ENCODE data around the gene OXA1L.
"Not testable (repeated sequence)": the region's sequence is repeated elsewhere in the genome, so short reads cannot be mapped to it uniquely, and the experiment has no call there.

The OXA1L gene

DNA sequence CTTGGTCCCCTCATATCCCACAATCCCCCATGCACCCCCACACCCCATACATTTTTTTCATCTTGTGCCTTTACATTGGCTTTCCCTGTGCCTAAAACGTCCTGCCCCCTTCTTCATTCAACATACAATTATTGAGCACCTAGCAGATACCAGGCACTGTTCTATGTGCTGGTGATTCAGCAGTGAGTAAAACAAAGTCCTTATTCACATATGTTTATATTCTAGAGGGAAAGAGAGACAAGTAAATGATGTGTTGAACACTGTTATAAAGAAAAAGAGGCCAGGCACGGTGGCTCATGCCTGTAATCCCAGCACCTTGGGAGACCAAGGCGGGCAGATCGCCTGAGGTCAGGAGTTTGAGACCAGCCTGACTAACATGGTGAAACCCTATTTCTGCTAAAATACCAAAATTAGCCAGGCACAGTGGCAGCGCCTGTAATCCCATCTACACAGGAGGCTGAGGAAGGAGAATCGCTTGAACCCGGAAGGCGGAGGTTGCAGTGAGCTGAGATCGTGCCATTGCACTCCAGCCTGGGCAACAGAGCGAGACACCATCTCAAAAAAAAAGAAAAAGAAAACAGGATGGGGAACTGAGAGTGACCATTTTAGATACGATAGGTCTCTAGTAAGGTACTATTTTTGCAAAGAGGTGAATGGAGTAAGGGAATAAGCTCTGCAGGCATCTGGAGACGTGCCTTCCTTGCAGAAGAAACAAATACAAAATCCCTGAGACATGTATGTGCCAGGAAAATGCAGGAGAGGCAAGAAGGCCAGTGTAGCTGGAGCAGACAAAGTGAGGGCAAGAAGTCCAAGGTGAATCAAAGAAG, 36.6 kb downstream of the OXA1L start:
- no peak for DNase-seq

DNA sequence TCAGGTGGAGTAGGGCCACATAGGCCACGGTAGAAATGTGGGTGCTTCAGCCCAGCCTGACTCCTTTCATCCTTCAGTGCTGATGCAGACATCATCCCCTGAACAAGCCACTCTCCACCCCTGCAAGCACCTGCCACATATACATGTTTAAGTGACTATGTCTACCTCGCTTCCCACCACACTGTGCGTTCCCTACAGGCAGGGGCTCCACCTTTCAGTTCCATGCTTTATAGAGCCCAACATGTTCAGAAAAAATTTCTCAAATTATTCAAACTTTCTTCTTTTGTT, 37.1 kb downstream of the OXA1L start:
- no peak for DNase-seq

DNA sequence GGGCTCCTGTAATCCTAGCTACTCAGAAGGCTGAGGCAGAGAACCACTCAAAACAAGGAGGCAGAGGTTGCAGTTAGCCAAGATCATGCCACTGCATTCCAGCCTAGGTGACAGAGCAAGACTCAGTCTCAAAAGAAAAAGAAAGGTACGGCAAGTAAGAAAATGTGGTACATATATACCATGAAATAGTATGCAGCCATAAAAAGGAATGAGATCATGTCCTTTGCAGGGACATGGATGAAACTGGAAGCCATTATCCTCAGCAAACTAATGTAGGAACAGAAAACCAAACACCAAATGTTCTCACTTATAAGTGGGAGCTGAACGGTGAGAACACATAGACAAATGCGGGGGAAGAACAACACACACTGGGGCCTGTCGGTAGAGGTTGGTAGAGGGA, 38.7 kb downstream of the OXA1L start:
- not testable (repeated sequence) for DNase-seq

DNA sequence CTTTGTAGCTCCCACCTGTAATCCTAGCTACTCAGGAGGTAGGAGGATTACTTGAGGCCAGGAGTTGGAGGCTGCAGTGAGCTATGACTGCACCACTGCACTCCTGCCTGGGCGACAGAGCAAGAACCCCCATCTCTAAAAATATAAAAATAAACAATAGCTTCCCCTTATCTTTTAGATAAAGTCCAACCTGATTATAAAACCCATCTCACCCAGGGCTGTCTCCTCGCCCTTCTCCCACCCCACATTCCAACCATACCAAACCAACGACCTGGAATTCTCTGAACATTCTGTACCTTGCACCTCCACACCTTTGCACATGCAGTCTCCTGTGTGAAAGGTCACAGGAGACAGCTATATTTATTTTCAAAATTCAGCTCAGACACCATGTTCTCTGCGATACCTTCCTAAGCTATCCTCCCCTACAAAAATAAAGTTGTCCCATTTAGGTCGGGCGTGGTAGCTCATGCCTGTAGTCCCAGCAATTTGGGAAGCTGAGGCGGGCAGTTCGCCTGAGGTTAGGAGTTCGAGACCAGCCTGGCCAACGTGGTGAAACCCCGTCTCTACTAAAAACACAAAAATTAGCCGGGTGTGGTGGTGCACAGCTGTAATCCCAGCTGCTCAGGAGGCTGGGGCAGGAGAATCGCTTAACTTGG, 41.1 kb downstream of the OXA1L start:
- DNase-seq, result no peak

DNA sequence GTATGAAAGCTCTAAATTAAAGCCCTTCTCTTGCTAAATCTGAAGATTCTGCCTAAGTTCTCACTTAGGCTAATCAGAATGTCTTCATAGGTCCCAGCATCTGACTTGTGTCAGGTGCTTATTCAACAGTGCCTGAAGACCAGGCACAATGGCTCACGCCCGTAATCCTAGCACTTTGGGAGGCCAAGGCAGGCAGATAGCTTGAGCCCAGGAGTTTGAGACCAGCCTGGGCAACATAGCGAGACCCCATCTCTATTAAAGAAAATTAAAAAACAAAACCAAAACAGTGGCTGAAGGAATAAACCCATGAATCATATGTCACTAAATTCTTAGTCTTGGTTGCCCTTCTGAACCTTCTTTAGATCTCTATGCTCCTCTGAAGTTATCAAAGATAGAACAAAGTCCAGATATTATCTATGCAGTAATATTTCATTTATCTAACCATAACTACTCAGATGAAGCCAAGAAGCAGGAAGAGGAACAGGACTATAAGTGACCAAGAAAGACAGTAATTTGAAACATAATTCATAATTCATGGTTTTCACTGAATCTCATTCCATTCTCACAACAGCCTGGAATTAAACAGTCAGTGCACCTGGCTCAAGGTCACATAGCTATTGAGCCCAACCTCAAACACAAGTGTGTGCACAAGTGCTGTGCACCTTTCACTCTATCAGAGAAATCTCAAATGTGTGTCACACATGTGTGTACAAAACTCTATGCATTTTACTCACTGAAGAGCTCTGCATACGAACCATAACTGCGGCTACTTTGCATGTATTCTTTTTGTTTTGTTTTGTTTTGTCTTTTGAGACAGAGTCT, 42.1 kb downstream of the OXA1L start:
- DNase-seq, result no peak

DNA sequence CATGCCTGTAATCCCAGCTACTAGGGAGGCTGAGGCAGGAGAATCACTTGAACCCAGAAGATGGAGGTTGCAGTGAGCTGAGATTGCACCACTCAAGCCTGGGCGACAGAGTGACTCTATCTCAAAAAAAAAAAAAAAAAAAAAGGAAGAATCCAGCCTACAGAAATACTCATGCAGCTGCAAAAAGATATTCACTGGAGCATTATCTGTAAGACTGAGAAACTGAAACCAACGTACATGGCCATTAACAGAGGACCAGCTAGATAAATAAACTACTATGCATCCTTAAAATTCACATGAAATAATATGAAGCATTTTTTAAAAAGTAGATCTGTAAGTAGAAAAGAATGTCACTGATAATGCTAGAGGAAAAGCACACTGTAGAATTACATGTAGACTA, 45.2 kb downstream of the OXA1L start:
- no peak for DNase-seq

DNA sequence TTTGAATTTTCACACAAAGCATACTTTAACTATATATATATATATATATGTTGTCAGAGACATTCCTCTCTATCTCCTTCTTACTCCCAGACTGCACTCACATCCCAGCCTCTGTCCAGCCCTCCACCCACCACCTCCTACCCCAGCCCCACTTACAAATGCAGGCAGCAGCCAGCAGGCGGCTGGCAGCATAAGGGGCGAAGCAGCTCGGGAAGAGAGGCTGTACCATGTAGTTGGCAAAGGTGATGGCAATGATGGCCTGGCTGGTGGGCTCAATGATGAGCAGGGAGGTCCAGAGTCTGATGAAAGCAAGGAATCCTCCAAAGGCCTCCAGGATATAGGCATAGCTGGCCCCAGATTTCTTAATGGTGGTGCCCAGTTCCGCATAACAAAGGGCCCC, 46.3 kb downstream of the OXA1L start:
- no peak for DNase-seq

DNA sequence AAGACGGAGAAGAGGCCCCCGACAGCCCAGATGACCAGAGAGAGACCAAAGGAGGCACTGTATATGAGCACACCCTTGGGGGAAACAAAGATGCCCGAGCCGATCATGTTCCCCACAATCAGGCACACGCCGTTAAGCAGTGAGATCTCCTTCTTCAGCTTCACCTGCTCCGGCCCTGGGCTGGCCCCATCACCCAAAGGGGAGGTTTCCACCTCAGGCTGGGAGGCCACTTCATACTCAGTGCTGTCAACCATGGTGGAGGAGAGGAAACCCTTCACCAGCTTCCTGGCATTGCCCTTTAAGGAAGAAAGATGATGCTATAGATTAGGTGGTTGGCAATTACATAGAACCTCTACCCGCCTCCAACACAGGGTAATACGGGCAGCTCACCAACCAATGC, 46.7 kb downstream of the OXA1L start:
- no peak for DNase-seq

DNA sequence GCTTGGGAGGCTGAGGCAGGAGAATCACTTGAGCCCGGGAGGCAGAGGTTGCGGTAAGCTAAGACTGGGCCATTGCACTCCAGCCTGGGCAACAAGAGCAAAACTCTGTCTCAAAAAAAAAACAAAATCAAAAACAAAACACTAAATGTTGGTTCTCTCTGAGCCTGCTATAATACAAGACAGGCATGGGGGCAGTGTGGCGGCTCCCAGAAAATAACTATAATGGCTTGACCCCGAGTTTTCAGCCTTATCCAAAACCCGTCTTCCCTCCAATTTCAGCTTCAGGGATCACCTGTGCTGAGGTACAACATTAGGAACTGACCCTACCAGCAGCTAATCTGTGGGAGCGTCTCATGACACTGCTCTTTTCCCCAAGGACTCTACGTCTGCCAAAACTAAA, 47.9 kb downstream of the OXA1L start:
- DNase-seq, result no peak

DNA sequence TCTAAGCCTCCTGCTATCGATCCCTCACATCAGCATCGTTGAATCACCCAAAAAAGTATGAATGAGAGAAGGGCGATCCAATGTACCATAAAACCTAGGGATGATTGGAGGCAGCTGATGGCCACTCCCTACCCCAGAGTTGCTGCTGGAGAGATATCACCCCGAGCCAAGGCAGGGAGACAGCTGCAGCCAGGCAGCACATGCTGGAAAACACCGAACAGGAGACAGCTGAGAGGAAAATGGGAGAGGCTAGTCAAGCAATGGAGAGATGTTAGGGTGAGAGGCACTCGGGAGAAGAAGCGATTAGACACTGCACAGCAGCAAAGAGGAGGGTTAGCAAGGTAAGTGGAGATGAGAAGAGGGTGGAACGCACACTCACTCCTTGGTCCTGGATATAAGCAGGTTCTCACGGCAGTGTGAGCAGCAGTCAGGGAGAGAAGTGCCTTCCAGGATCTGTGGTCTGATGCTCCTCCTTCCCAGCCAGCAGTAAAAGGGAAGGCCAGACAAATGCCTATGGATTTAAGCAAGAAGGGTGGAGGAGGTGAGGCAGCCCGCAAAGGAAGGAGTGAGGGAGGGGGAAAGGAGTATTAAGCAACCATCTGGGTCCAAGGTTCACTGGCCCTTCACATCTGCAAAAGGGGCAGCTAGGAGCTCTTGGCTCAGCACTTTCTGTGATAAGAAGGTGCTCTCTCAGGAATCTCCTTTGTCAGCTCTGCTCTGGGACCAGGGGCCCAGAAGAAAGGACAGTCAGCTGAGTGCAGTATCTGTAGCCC, 48.6 kb downstream of the OXA1L start, which contains the start of gene SLC7A7:
SLC7A7 (minus strand) TSS at position 495 of the 773 bp plus-strand sequence. CDS start 2,037 bp downstream, outside the sequence.
- peak; percentile 61 for DNase-seq

DNA sequence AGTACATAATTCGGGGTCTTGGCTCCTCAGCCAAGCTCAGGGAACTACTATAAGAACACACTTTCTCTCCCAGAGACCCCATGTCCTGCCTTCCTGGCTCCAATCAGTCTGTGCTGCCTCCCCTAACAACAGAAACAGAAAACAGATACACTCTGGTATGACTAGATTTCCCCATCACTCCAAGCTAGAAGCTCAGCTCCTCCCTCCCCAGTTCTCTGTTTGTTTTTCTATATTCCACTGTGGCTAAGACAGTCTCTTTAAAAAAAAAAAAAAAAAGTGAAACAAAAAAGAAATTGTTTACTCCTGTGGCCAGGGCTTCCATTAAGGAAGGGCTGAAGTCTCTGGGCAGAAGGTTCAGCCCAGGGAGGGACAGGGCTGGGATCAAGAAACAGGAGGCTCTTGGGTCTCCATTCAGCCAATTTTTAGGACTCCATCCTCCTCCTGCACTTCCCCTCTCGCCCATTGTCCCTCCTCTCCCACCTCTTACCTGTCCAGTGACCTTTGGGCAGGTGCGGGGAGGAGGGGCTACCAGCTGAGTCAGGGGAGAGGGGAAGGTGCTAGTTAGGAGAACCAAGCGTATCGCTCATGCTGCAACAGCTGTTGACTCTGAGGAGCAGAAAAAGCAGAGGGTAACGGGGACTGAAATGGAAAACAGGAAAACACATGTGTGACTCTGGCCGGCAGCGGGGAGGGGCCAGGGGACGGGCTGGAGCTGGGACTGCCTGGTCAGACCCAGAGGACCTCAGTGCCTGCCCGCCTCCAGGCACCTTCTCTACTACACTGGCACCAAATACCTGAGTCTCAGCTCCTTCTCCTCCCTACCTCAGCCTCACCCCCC, 52.9 kb downstream of the OXA1L start:
- peak; percentile 61 for DNase-seq

DNA sequence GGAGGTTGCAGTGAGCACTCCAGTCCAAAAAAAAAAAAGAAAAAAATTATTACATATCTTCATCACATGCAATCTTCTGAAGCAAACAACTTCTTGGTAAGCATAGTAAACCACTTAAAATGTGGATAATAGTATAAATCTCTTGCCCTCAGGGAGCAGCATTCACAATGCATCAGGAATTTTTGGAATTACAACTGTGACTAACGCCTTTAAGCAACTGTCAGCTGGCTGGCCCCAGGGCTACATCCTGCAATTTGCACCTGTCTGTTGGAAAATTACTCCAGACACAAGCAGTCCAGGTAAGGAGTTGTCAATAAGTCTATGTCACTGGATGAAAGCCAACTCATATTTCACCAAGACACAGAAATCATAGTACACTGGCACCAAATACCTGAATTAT, 54.2 kb downstream of the OXA1L start:
- no peak for DNase-seq

DNA sequence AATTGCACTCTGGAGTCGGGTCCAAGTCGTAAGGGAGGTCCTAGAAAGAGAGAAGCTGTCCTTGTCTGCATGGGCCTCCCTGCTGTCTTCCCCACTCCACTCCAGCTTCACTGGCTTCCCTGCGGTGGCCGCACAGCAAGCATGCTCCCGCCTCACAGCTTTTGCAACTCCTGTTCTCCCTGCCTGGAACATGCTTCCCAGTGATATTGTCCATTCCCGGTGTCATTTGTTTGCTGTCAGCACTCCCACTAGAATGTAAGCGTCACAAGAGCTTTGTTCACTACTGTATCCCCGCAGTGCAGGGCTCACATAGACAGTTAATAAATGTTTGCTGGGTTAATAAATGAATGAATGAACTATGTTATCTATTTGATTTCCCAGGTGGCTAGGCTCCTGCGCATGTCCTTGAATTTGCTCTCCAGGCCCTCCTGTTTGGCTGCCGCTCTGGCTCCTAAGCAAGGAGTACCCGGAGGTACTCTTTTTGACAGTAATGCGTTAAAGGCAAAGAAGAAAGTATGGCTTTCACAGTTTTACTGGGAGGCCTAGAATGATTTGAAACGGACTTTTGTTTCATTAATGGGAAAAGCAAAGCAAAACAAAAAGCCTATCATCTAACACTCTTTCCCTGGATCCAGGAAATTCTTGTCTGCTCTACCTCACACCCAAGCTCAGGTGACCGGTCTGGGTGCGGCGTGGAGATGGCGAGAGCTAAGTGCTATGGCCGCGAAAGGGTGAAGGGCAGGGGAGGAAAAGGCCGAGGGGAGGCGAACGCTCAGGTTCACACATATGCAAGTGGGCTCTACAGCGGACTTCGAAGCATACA, 54.9 kb downstream of the OXA1L start:
- peak; percentile 34 for DNase-seq

DNA sequence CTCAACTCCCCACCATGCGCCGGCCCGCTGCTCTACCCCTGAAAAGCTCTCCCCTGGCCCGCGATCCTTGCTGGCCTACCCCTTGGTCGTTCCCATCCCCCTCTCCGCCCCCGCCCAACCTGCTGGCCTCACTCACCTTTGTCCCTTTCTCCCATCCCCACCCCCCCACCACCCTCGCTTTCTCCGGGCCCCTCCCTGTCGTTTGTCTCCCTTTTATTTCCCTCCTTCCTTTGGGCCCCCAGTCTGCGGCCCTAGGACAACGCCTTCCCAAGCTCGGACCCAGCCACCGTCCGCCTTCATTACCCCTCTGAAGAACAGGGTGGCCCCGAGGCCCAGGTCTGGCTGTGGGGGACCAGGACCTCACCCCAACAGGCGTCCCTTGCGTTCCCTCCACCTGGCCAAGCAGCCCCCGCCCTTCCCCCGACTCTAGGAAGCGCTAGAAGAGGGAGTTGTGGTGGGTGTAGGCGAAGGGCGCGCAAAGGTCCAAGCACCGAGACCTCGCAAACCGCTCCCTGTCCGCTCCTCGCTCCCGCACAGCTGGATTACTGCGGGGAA, 55.6 kb downstream of the OXA1L start:
- DNase-seq, result peak; percentile 36

Measured in left hindlimb (tissue), 1 donor.